H9 (cell line): Measurements from ENCODE around the gene MED31. TPM values are rescaled to one million over a fixed set of nuclear protein-coding genes. Genes with fewer than 3 reads are reported as not detected.

Source experiments
- DNase-seq: peaks from one replicate; pipeline ENCODE4 v3.0.0-alpha.2; 2017
- H2AFZ ChIP-seq: one replicate; pipeline ENCODE4 v1.6.1; 2013; ENCODE audit warnings: mild to moderate bottlenecking, low read length, control low read depth, moderate library complexity
- H2AK5ac ChIP-seq: 2 replicates; pipeline ENCODE4 v1.6.1; 2013; ENCODE audit warnings: low read length, control low read depth, mixed read lengths; ENCODE audit not compliant: insufficient read length
- H2BK120ac ChIP-seq: one replicate; pipeline ENCODE4 v1.6.1; 2013; ENCODE audit warnings: low read depth, mild to moderate bottlenecking, low read length, control low read depth, inconsistent platforms; ENCODE audit not compliant: poor library complexity, severe bottlenecking
- H2BK12ac ChIP-seq: 2 replicates; pipeline ENCODE4 v1.6.1; 2013; ENCODE audit warnings: low read length, control low read depth, mixed read lengths, low read depth; ENCODE audit not compliant: insufficient read length
- H2BK15ac ChIP-seq: 2 replicates; pipeline ENCODE4 v1.6.1; 2013; ENCODE audit warnings: low read depth, low read length, control low read depth
- H2BK20ac ChIP-seq: one replicate; pipeline ENCODE4 v1.6.1; 2013; ENCODE audit warnings: low read depth, mild to moderate bottlenecking, low read length, control low read depth, inconsistent platforms; ENCODE audit not compliant: poor library complexity, severe bottlenecking
- H2BK5ac ChIP-seq: 2 replicates; pipeline ENCODE4 v1.6.1; 2013; ENCODE audit warnings: low read length, control low read depth, mixed read lengths; ENCODE audit not compliant: insufficient read length
- H3K14ac ChIP-seq: 2 replicates; pipeline ENCODE4 v1.6.1; 2013; ENCODE audit warnings: low read length, control low read depth; ENCODE audit not compliant: insufficient read depth
- H3K18ac ChIP-seq: 2 replicates; pipeline ENCODE4 v1.6.1; 2013; ENCODE audit warnings: low read depth, mild to moderate bottlenecking, mixed read lengths, low read length, control low read depth; ENCODE audit not compliant: insufficient read length
- H3K23ac ChIP-seq: 2 replicates; pipeline ENCODE4 v1.6.1; 2013; ENCODE audit warnings: low read length, control low read depth, mixed read lengths, low read depth; ENCODE audit not compliant: insufficient read length
- H3K23me2 ChIP-seq: 2 replicates; pipeline ENCODE4 v1.6.1; 2013; ENCODE audit warnings: low read depth, mild to moderate bottlenecking, mixed read lengths, low read length, control low read depth; ENCODE audit not compliant: insufficient read length, poor library complexity, severe bottlenecking
- H3K27ac ChIP-seq: 2 replicates; pipeline ENCODE4 v1.5.1; 2013; ENCODE audit warnings: low read length, control low read depth, mixed read lengths, low read depth; ENCODE audit not compliant: insufficient read length
- H3K27me3 ChIP-seq: 2 replicates; pipeline ENCODE4 v1.6.1; 2013; ENCODE audit warnings: low read length, control low read depth, inconsistent platforms; ENCODE audit not compliant: insufficient read depth
- H3K4ac ChIP-seq: 2 replicates; pipeline ENCODE4 v1.6.1; 2013; ENCODE audit warnings: low read depth, mild to moderate bottlenecking, control low read depth, inconsistent platforms, low read length, moderate library complexity
- H3K4me1 ChIP-seq: 2 replicates; pipeline ENCODE4 v1.6.1; 2013; ENCODE audit warnings: low read length, control low read depth, inconsistent platforms; ENCODE audit not compliant: insufficient read depth
- H3K4me2 ChIP-seq: 2 replicates; pipeline ENCODE4 v1.6.1; 2013; ENCODE audit warnings: low read length, control low read depth, mixed read lengths; ENCODE audit not compliant: insufficient read length, insufficient read depth
- H3K56ac ChIP-seq: 2 replicates; pipeline ENCODE4 v1.6.1; 2013; ENCODE audit warnings: low read depth, mild to moderate bottlenecking, mixed read lengths, low read length, control low read depth; ENCODE audit not compliant: insufficient read length
- H3K79me1 ChIP-seq: 2 replicates; pipeline ENCODE4 v1.6.1; 2013; ENCODE audit warnings: low read depth, mild to moderate bottlenecking, moderate library complexity, low read length, control low read depth, inconsistent platforms; ENCODE audit not compliant: insufficient read depth, poor library complexity, severe bottlenecking
- H3K79me2 ChIP-seq: 2 replicates; pipeline ENCODE4 v1.6.1; 2013; ENCODE audit warnings: low read length, control low read depth, inconsistent platforms; ENCODE audit not compliant: insufficient read depth
- H3K9ac ChIP-seq: 2 replicates; pipeline ENCODE4 v1.6.1; 2013; ENCODE audit warnings: low read length, control low read depth, mixed read lengths; ENCODE audit not compliant: insufficient read length; ENCODE audit errors: extremely low read depth
- H3K9me3 ChIP-seq: one replicate; pipeline ENCODE4 v1.6.1; 2013; ENCODE audit warnings: low read depth, low read length, inconsistent platforms; ENCODE audit not compliant: control insufficient read depth
- H3T11ph ChIP-seq: one replicate; pipeline ENCODE4 v1.6.1; 2013; ENCODE audit warnings: mild to moderate bottlenecking, low read length, control low read depth, inconsistent platforms
- H4K20me1 ChIP-seq: one replicate; pipeline ENCODE4 v1.6.1; 2013; ENCODE audit not compliant: control insufficient read depth, insufficient read length, insufficient read depth
- H4K5ac ChIP-seq: 2 replicates; pipeline ENCODE4 v1.6.1; 2013; ENCODE audit warnings: low read depth, mild to moderate bottlenecking, mixed read lengths, low read length, control low read depth; ENCODE audit not compliant: insufficient read length
- H4K8ac ChIP-seq: replicated peaks from 2 replicates; pipeline ENCODE4 v1.6.1; 2013; ENCODE audit warnings: low read length, control low read depth, mixed read lengths, low read depth; ENCODE audit not compliant: insufficient read length
- H4K91ac ChIP-seq: 2 replicates; pipeline ENCODE4 v1.6.1; 2013; ENCODE audit warnings: low read depth, mild to moderate bottlenecking, moderate library complexity, mixed read lengths, low read length, control low read depth; ENCODE audit not compliant: insufficient read length
- H3K27ac Mint-ChIP-seq, 3 experiments: 2 replicates in 2 of 3; 3 replicates in 1 of 3; pipeline ENCODE4 v1.8.0; 2020 to 2021; ENCODE audit warnings: mixed read lengths in 3 of 3, mild to moderate bottlenecking in 1 of 3, moderate library complexity in 1 of 3
- H3K27me3 Mint-ChIP-seq: 2 replicates; pipeline ENCODE4 v1.8.0; 2021; ENCODE audit warnings: low read depth, mild to moderate bottlenecking, moderate library complexity, mixed read lengths
- H3K36me3 Mint-ChIP-seq, 3 experiments: 2 replicates in 2 of 3; 3 replicates in 1 of 3; pipeline ENCODE4 v1.8.0; 2020 to 2021; ENCODE audit warnings: low read depth in 3 of 3, mixed read lengths in 3 of 3; ENCODE audit not compliant: insufficient read depth in 1 of 3
- H3K4me1 Mint-ChIP-seq, 2 experiments: 2 replicates each; pipeline ENCODE4 v1.8.0; 2020; ENCODE audit warnings: mixed read lengths in 2 of 2
- H3K4me3 Mint-ChIP-seq, 2 experiments: 2 replicates in 1 of 2; 3 replicates in 1 of 2; pipeline ENCODE4 v1.8.0; 2020 to 2021; ENCODE audit warnings: mild to moderate bottlenecking in 2 of 2, mixed read lengths in 2 of 2, moderate library complexity in 1 of 2
- H3K9me3 Mint-ChIP-seq, 2 experiments: 2 replicates in 1 of 2; 3 replicates in 1 of 2; pipeline ENCODE4 v1.8.0; 2020; ENCODE audit warnings: mild to moderate bottlenecking in 2 of 2, mixed read lengths in 2 of 2, moderate library complexity in 1 of 2
- WGBS: extraction: QIAGEN DNeasy Blood & Tissue Kit; methylation state at CpG from one replicate; pipeline ENCODE4 v1.1.7; 2013; ENCODE audit warnings: missing lambda C conversion rate, low lambda C conversion rate, mixed read lengths; ENCODE audit not compliant: insufficient read length; ENCODE audit errors: extremely low coverage; 5-methylcytosine and 5-hydroxymethylcytosine counted together
- total RNA-seq: library from RNA; stranded (reverse); gene quantifications from 2 replicates; pipeline ENCODE4 v1.2.1, GENCODE V29; 2021
- TF ChIP-seq, protein P1 (sequence below): fragments of 200-600 bp; sonication (generic); conservative IDR thresholded peaks from 3 replicates; pipeline ENCODE4 v1.8.0; 2021; ENCODE audit warnings: antibody characterized with exemption, mild to moderate bottlenecking

Gene MED31
- total RNA-seq, 1 experiment from 2014 or later, result 11.8 TPM

DNA sequence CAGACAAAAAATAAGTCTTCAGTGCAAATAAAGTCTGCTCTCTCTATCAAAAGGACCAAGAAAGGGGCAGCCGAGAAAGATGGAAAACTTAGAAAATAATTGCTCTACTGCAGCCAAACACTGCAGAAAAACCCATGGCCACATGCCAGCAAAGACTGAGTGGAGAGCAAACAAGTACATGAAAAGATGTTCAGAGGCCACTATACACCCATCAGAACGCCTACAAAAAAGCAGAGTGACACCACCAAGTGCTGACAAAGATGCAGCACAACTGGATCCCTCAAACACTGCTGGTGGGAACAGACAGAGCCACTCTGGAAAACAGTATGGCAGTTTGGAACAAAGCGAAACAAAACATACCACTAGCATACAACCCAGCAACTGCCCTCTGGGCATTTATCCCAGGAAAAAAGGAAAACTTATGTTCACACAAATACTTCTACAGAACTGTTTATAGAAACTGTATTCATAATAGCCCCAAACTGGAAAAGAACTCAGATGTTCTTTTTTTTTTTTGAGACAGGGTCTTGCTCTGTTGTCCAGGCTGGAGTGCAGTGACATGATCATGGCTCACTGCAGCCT is 47.6 kb downstream of the MED31 start:
- TF ChIP-seq, protein P1, sequence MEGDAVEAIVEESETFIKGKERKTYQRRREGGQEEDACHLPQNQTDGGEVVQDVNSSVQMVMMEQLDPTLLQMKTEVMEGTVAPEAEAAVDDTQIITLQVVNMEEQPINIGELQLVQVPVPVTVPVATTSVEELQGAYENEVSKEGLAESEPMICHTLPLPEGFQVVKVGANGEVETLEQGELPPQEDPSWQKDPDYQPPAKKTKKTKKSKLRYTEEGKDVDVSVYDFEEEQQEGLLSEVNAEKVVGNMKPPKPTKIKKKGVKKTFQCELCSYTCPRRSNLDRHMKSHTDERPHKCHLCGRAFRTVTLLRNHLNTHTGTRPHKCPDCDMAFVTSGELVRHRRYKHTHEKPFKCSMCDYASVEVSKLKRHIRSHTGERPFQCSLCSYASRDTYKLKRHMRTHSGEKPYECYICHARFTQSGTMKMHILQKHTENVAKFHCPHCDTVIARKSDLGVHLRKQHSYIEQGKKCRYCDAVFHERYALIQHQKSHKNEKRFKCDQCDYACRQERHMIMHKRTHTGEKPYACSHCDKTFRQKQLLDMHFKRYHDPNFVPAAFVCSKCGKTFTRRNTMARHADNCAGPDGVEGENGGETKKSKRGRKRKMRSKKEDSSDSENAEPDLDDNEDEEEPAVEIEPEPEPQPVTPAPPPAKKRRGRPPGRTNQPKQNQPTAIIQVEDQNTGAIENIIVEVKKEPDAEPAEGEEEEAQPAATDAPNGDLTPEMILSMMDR, result no peak
- Histone ChIP-seq H3K79me2 (no peaks in the 10 kb centered on the region), H3K27me3 (no peaks in the 10 kb centered on the region), H2BK15ac (no peak overlapping the region), H3T11ph (no peak overlapping the region), H3K4me2 (no peak overlapping the region), H2BK20ac (no peak overlapping the region), H4K8ac (no peak overlapping the region), H4K5ac (no peak overlapping the region), H3K14ac (no peak overlapping the region), H3K79me1 (no peaks in the 10 kb centered on the region), H3K56ac (no peak overlapping the region), H3K9me3 (no peaks in the 10 kb centered on the region), H3K4me1 (no peaks in the 10 kb centered on the region), H3K9ac (no peak overlapping the region), H3K4ac (no peak overlapping the region), H3K23me2 (no peaks in the 10 kb centered on the region), H2BK12ac (no peak overlapping the region), H3K18ac (no peak overlapping the region), H3K23ac (no peak overlapping the region), H4K20me1 (no peaks in the 10 kb centered on the region), H4K91ac (no peak overlapping the region), H2BK120ac (no peak overlapping the region), H3K27ac (no peak overlapping the region), H2AFZ (no peak overlapping the region), H2AK5ac (no peak overlapping the region), H2BK5ac (no peak overlapping the region)
- DNase-seq, result no peak
- H3K4me3 Mint-ChIP-seq, result no peak overlapping the region
- no CpG with 5 or more reads among the region's 3 CpGs for WGBS
- no peaks in the 10 kb centered on the region for H3K4me1 Mint-ChIP-seq
- no peak overlapping the region for H3K27ac Mint-ChIP-seq
- peaks cover 11 to 84% (median 38%) of the 10 kb centered on the region in 3 experiments for H3K36me3 Mint-ChIP-seq
- H3K27me3 Mint-ChIP-seq, result no peaks in the 10 kb centered on the region
- no peaks in the 10 kb centered on the region for H3K9me3 Mint-ChIP-seq
